GM12878 (cell line): ENCODE data around the gene EPHB2. TPM values are rescaled to one million over a fixed set of nuclear protein-coding genes. Genes with fewer than 3 reads are reported as not detected.

ENCODE experiments used
- ATAC-seq: fragments of 200-7000 bp; cut with Tn5 transposase; 3 replicates; pipeline ENCODE4 v1.9.1; 2020; ENCODE audit warnings: mild to moderate bottlenecking, moderate library complexity
- BruUV-seq: library from RNA; stranded (reverse); fragments of 400-500 nt; replicated peaks from 2 replicates; lab custom pipeline; 2021; lab: Mats Ljungman, UMichigan
- CTCF ChIA-PET: fragments of 300-600 bp; sonication (Branson Sonifier 250); formaldehyde crosslinking; extraction: SDS; loops from one replicate; lab custom pipeline; 2021; ENCODE audit warnings: inconsistent platforms; lab: Yijun Ruan, JAX
- POLR2A ChIA-PET: fragments of 350-600 bp; formaldehyde crosslinking; extraction: SDS; loops from one replicate; lab custom pipeline; 2021; ENCODE audit warnings: inconsistent platforms; lab: Charles Lee
- RAD21 ChIA-PET: fragments of 300-600 bp; sonication (Branson Sonifier 250); formaldehyde crosslinking; loops from one replicate; lab custom pipeline; 2023; ENCODE audit warnings: antibody characterized with exemption; ENCODE audit not compliant: unreplicated experiment; lab: Charles Lee
- SMC1A ChIA-PET: fragments of 300-600 bp; sonication (Branson Sonifier 250); formaldehyde crosslinking; loops from one replicate; lab custom pipeline; 2023; ENCODE audit not compliant: unreplicated experiment, uncharacterized antibody; lab: Charles Lee
- DNase-seq: peaks from one replicate; pipeline ENCODE4 v3.0.0-alpha.2; 2011; ENCODE audit warnings: low read depth, low spot score
- FAIRE-seq: peaks from 3 replicates; lab custom pipeline; 2011; peaks lifted over from hg19 to GRCh38; lab: Jason Lieb, UNC
- H2AFZ ChIP-seq: 2 replicates; pipeline ENCODE4 v1.6.0; 2011; ENCODE audit warnings: low read depth, low read length, control low read depth; ENCODE audit not compliant: control insufficient read depth
- H3K27ac ChIP-seq: 2 replicates; pipeline ENCODE4 v1.5.1; 2011; ENCODE audit warnings: control low read depth; ENCODE audit not compliant: control insufficient read depth, insufficient read depth
- H3K27me3 ChIP-seq, 2 experiments: replicated peaks in 1 of 2; 2 replicates each; pipeline versions ENCODE4 v1.6.0 to v1.6.1; 2011; ENCODE audit warnings: low read length in 1 of 2; ENCODE audit not compliant: control insufficient read depth in 2 of 2, insufficient read depth in 2 of 2
- H3K36me3 ChIP-seq, 2 experiments: 2 replicates each; pipeline ENCODE4 v1.5.1; 2011; ENCODE audit warnings: low read length in 1 of 2; ENCODE audit not compliant: control insufficient read depth in 2 of 2, insufficient read depth in 2 of 2
- H3K4me1 ChIP-seq: 2 replicates; pipeline ENCODE4 v1.6.1; 2011; ENCODE audit warnings: mild to moderate bottlenecking, low read length, moderate library complexity, mixed read lengths; ENCODE audit not compliant: control insufficient read depth, insufficient read depth
- H3K4me2 ChIP-seq: 2 replicates; pipeline ENCODE4 v1.6.0; 2011; ENCODE audit warnings: control low read depth; ENCODE audit not compliant: control insufficient read depth, insufficient read depth
- H3K4me3 ChIP-seq: fragments of 200-600 bp; sonication (generic); 2 replicates; pipeline ENCODE4 v1.5.1; 2016
- H3K79me2 ChIP-seq: 2 replicates; pipeline ENCODE4 v1.6.0; 2011; ENCODE audit warnings: low read length; ENCODE audit not compliant: control insufficient read depth, insufficient read depth
- H3K9ac ChIP-seq: 2 replicates; pipeline ENCODE4 v1.8.0; 2011; ENCODE audit warnings: low read length, control low read depth, mixed read lengths; ENCODE audit not compliant: control insufficient read depth, insufficient read depth
- H3K9me3 ChIP-seq: replicated peaks from 3 replicates; pipeline ENCODE4 v1.5.1; 2011; ENCODE audit warnings: mild to moderate bottlenecking, low read length; ENCODE audit not compliant: control insufficient read depth, insufficient read depth
- H4K20me1 ChIP-seq: 2 replicates; pipeline ENCODE4 v1.6.0; 2011; ENCODE audit not compliant: control insufficient read depth, insufficient read depth
- ETV6 ChIP-seq, 2 experiments: fragments of 450-650 bp in 1 of 2; IDR thresholded peaks in 1 of 2; conservative IDR thresholded peaks in 1 of 2; 2 replicates each; pipeline ENCODE4 v1.6.1; 2014; ENCODE audit warnings: antibody characterized with exemption in 1 of 2, borderline replicate concordance in 1 of 2, low read depth in 1 of 2, mild to moderate bottlenecking in 1 of 2, moderate library complexity in 1 of 2
- WGBS: methylation state at CpG from one replicate; pipeline ENCODE4 v1.1.6; 2016; ENCODE audit warnings: low lambda C conversion rate; ENCODE audit not compliant: insufficient replicate concordance, insufficient coverage; ENCODE audit errors: missing lambda C conversion rate; 5-methylcytosine and 5-hydroxymethylcytosine counted together
- in situ Hi-C: fragments of 300-500 bp; cut with MboI; formaldehyde crosslinking; loops from 9 replicates; pipeline ENCODE4 v1.14.3; 2018; ENCODE audit warnings: mixed read lengths
- intact Hi-C: fragments of 100-400 bp; cut with micrococcal nuclease; formaldehyde crosslinking; loops from one replicate; pipeline ENCODE4 v1.14.2; 2022; ENCODE audit not compliant: unreplicated experiment
- polyA plus RNA-seq, 11 experiments: library from polyadenylated mRNA; depleted of rRNA in 4 of 11; unstranded in 6 of 11; stranded (reverse) in 5 of 11; fragments of >200 nt; fragmentation: Nextera tagmentation in 4 of 11; fragmentation: Illumina TruSeq in 1 of 11; extraction: Ambion mirVana in 4 of 11; extraction: Trizol in 1 of 11; gene quantifications; 1 replicate in 1 of 11; 2 replicates in 10 of 11; pipeline versions ENCODE4 v1.2.1 to v1.2.3, GENCODE V29; 2011 to 2016; ENCODE audit warnings: inconsistent platforms in 2 of 11, missing spikeins in 2 of 11, low read depth in 1 of 11
- total RNA-seq, 4 experiments: library from RNA; depleted of rRNA in 3 of 4; stranded (reverse); fragments of >200 nt in 3 of 4; fragmentation: Illumina TruSeq in 1 of 4; extraction: Trizol in 1 of 4; gene quantifications; 2 replicates each; pipeline versions ENCODE4 v1.2.1 to v1.2.3, GENCODE V29; 2013 to 2021
- TF ChIP-seq, protein P1 (sequence below): fragments of 450-650 bp; IDR thresholded peaks from 2 replicates; pipeline ENCODE4 v1.6.1; 2018; ENCODE audit warnings: borderline replicate concordance, mild to moderate bottlenecking; ENCODE audit not compliant: partially characterized antibody
- TF ChIP-seq, protein P2 (sequence below): IDR thresholded peaks from 2 replicates; pipeline ENCODE4 v1.6.1; 2011; ENCODE audit warnings: borderline replicate concordance, low read depth, mild to moderate bottlenecking, moderate library complexity, low read length; ENCODE audit not compliant: insufficient read depth, poor library complexity, severe bottlenecking
- TF ChIP-seq, protein P3 (sequence below): IDR thresholded peaks from 2 replicates; pipeline ENCODE4 v1.6.1; 2012; ENCODE audit warnings: low read depth, low read length, improper control_type of control experiment
- TF ChIP-seq, protein P4 (sequence below): fragments of 450-650 bp; IDR thresholded peaks from 2 replicates; pipeline ENCODE4 v1.6.1; 2017; ENCODE audit warnings: low read depth, mild to moderate bottlenecking, moderate library complexity
- TF ChIP-seq, protein P5 (sequence below): fragments of 450-650 bp; formaldehyde crosslinking; IDR thresholded peaks from 2 replicates; pipeline ENCODE4 v1.5.0; 2022; ENCODE audit warnings: mild to moderate bottlenecking, missing genetic modification characterization

The EPHB2 gene
- total and polyA plus RNA-seq, 10 of the 15 experiments (the other 5 are each of a cell fraction or from before 2014, with no cell fraction given) = 0.13 to 3.3 (median 0.92) TPM

DNA sequence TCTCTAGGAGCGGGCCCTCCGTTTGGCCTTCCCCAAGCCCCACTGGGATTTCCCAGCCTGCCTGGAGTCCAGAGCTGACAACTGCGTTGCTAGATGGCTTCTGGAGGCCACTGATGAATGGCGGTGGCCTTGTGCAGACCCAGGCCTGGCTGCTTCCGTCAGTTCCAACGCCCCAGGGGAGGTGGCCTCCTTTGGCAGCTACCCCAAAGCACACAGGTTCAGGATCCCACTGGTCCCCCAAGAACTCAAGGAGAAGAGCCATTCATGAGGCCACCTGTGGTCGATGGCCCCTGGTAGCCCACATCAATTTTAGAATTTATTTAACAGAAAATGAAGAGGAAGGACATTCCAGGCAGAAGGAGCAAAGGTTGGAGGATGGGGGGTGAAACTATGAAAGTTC is 176.9 kb downstream of the EPHB2 start (continued):
- TF ChIP-seq, protein P1, sequence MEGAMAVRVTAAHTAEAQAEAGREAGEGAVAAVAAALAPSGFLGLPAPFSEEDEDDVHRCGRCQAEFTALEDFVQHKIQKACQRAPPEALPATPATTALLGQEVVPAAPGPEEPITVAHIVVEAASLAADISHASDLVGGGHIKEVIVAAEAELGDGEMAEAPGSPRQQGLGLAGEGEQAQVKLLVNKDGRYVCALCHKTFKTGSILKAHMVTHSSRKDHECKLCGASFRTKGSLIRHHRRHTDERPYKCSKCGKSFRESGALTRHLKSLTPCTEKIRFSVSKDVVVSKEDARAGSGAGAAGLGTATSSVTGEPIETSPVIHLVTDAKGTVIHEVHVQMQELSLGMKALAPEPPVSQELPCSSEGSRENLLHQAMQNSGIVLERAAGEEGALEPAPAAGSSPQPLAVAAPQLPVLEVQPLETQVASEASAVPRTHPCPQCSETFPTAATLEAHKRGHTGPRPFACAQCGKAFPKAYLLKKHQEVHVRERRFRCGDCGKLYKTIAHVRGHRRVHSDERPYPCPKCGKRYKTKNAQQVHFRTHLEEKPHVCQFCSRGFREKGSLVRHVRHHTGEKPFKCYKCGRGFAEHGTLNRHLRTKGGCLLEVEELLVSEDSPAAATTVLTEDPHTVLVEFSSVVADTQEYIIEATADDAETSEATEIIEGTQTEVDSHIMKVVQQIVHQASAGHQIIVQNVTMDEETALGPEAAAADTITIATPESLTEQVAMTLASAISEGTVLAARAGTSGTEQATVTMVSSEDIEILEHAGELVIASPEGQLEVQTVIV = no peak
- TF ChIP-seq, protein P2, sequence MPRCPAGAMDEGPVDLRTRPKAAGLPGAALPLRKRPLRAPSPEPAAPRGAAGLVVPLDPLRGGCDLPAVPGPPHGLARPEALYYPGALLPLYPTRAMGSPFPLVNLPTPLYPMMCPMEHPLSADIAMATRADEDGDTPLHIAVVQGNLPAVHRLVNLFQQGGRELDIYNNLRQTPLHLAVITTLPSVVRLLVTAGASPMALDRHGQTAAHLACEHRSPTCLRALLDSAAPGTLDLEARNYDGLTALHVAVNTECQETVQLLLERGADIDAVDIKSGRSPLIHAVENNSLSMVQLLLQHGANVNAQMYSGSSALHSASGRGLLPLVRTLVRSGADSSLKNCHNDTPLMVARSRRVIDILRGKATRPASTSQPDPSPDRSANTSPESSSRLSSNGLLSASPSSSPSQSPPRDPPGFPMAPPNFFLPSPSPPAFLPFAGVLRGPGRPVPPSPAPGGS = no peak
- TF ChIP-seq, protein P3, sequence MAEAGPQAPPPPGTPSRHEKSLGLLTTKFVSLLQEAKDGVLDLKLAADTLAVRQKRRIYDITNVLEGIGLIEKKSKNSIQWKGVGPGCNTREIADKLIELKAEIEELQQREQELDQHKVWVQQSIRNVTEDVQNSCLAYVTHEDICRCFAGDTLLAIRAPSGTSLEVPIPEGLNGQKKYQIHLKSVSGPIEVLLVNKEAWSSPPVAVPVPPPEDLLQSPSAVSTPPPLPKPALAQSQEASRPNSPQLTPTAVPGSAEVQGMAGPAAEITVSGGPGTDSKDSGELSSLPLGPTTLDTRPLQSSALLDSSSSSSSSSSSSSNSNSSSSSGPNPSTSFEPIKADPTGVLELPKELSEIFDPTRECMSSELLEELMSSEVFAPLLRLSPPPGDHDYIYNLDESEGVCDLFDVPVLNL = no peak

DNA sequence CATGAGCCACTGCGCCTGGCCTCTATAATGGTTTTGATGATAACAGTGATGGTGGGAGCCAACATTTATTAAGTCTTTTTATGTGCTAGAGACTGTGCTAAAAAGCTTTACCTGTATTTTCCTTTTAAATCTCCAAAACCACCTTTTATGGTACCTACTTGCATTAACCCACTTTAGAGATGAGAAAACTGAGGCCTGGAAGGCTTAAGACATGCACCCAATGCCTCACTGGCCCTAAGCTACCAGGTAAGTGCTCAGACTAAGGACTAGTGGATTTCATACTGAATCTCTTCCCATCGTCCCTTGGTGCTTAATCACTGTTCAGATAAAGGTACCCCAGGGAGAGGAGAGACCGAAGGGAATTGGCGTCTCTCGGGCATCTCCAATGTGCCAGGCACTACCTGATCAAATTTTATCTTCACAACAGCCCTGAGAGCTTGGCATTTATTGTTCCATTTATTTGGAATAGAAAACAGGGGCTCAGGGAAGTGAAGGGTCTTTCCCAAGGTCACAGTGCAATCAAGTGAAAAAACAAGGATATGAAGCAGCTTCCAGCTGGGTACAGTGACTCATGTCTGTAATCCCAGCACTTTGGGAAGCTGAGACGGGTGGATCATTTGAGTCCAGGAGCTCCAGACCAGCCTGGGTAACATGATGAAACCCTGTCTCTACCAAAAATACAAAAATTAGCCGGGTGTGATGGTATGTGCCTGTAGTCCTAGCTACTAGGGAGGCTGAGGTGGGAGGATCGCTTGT is 177.9 kb downstream of the EPHB2 start:
- 32% methylated on average over 8 of the region's 8 CpGs for WGBS
- no TSS peak for BruUV-seq
- Histone ChIP-seq H3K36me3 (no peaks in the 10 kb centered on the region), H3K27ac (no peak overlapping the region), H3K9ac (no peak overlapping the region), H4K20me1 (no peaks in the 10 kb centered on the region), H3K9me3 (no peaks in the 10 kb centered on the region), H2AFZ (no peak overlapping the region), H3K27me3 (no peaks in the 10 kb centered on the region)
- CTCF ChIA-PET = interaction anchor here (0.6 to 2.3 kb wide), 14 partner anchors 9 to 888 kb away, joined by 3 to 36 read pairs (median 4); no protein-coding TSS in a partner anchor
- no peak for ATAC-seq
- SMC1A ChIA-PET = interaction anchor here (1.0 to 2.1 kb wide), 3 partner anchors 184 to 214 kb away, joined by 3 to 19 read pairs (median 5); no protein-coding TSS in a partner anchor
- RAD21 ChIA-PET = interaction anchor here (1.0 to 2.2 kb wide), 2 partner anchors 69 to 184 kb away, joined by 5 to 17 read pairs; no protein-coding TSS in a partner anchor
- DNase-seq = no peak
- no peak for TF ChIP-seq ETV6 (conservative IDR thresholded peaks at IDR 0.05 in 1 of 2, IDR thresholded peaks at IDR 0.05 in 1 of 2; ENCODE audit: borderline replicate concordance in 1 of 2, low read depth in 1 of 2)
- TF ChIP-seq, protein P4, sequence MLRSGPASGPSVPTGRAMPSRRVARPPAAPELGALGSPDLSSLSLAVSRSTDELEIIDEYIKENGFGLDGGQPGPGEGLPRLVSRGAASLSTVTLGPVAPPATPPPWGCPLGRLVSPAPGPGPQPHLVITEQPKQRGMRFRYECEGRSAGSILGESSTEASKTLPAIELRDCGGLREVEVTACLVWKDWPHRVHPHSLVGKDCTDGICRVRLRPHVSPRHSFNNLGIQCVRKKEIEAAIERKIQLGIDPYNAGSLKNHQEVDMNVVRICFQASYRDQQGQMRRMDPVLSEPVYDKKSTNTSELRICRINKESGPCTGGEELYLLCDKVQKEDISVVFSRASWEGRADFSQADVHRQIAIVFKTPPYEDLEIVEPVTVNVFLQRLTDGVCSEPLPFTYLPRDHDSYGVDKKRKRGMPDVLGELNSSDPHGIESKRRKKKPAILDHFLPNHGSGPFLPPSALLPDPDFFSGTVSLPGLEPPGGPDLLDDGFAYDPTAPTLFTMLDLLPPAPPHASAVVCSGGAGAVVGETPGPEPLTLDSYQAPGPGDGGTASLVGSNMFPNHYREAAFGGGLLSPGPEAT = no peak
- TF ChIP-seq, protein P5, sequence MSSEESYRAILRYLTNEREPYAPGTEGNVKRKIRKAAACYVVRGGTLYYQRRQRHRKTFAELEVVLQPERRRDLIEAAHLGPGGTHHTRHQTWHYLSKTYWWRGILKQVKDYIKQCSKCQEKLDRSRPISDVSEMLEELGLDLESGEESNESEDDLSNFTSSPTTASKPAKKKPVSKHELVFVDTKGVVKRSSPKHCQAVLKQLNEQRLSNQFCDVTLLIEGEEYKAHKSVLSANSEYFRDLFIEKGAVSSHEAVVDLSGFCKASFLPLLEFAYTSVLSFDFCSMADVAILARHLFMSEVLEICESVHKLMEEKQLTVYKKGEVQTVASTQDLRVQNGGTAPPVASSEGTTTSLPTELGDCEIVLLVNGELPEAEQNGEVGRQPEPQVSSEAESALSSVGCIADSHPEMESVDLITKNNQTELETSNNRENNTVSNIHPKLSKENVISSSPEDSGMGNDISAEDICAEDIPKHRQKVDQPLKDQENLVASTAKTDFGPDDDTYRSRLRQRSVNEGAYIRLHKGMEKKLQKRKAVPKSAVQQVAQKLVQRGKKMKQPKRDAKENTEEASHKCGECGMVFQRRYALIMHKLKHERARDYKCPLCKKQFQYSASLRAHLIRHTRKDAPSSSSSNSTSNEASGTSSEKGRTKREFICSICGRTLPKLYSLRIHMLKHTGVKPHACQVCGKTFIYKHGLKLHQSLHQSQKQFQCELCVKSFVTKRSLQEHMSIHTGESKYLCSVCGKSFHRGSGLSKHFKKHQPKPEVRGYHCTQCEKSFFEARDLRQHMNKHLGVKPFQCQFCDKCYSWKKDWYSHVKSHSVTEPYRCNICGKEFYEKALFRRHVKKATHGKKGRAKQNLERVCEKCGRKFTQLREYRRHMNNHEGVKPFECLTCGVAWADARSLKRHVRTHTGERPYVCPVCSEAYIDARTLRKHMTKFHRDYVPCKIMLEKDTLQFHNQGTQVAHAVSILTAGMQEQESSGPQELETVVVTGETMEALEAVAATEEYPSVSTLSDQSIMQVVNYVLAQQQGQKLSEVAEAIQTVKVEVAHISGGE (CRISPR knock-in tag) = no peak
- TF ChIP-seq, all 136 proteins: peak for 0
- in situ Hi-C loops (loop anchor here (10.0 kb wide), 1 partner anchor 184 kb away; no protein-coding TSS in a partner anchor), intact Hi-C loops (loop anchor here (1.0 kb wide), 1 partner anchor 184 kb away; no protein-coding TSS in a partner anchor)
- H3K4me1 ChIP-seq = no peaks in the 10 kb centered on the region
- H3K4me3 ChIP-seq = no peak overlapping the region
- POLR2A ChIA-PET = no interaction called here
- FAIRE-seq = no peak
- no peak overlapping the region for H3K4me2 ChIP-seq
- H3K79me2 ChIP-seq = no peaks in the 10 kb centered on the region
